Skeletal muscle cell (primary cell): ENCODE results near the gene HDGFL3.

Experiments
- DNase-seq: peaks from one replicate; pipeline ENCODE4 v3.0.0-alpha.2; 2010; ENCODE audit warnings: low read depth
- H3K4me3 ChIP-seq: 2 replicates; pipeline ENCODE4 v1.5.1; 2011; ENCODE audit warnings: low read depth, mild to moderate bottlenecking, control low read depth, low read length, moderate library complexity

The HDGFL3 gene

DNA sequence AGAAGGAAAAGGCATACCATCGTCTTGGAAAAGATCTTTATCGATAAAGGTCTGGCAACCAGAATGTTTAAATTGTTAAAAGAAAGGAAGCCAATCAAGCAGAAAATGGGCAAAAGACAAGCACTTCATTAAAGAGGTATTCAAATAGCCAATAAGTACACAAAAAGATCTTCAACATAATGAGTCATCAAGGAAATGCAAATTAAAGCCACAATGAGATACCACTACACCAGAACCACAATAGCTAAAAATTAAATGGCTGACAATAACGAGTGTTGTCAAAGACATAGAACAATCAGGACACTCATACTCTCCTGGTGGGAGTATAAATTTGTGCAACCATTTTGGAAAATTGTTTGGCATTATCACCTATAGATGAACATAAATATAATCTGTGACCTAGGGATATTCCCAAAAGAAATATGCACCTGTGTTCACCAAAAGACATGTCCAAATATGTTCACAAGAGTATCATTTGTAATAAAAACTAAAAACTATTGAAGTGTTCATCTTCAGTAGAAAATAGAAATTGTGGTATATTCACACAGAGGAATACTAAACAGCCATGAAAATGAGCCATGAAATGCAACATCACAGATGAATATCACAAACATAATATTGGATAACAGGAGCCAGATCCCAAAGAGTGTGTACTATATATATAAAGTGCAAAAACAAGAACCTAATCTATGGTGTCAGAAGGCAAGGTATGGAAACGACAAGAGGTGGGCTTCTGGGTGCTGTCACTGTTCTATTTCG lies 126.2 kb downstream of the HDGFL3 start:
- DNase-seq, result no peak
- no peak overlapping the region for H3K4me3 ChIP-seq

DNA sequence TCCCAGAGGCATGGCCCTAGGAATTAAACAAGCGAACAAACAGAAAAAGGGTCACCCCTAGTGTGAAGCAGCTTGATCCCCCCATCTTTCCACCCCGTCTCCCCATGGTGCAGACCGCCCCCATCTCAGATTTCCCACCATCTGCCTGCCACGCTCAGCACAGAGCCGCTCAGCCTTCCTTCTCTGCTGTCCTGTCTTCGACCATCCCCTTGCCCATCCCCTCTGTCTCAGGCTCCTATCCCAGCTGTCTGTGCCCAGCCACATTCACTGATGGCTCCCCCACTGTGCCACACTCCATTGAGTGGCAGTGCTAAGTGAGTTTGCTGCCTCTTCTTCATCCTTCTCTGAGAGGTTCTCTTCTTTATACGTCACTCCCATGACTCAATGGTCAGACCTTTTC lies 128.9 kb downstream of the HDGFL3 start:
- DNase-seq, result no peak
- no peak overlapping the region for H3K4me3 ChIP-seq
